Measurements from ENCODE around the gene PDCD1LG2.

DNA sequence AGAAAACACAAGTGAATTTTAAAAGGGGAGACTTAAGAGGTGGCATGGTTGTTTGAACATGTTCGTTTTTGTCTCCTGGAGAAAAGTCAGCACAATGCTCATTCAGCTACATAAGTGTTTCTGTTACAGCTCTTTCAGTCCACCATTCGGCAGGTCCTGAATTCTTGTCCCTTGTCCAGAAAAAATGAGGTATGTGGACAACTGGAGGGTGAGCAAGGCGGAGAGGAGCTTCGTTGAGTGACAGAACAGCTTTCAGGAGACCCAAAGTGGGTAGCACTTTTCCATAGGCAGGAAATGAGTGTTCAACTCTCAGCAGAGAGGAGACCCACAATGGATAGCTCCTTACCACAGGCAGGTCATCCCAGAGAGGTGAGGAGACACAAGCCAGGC is 4.9 kb downstream of the PDCD1LG2 start:
- TF ChIP-seq CTCF (conservative IDR thresholded peaks at IDR 0.05 in 1 of 2, IDR thresholded peaks at IDR 0.05 in 1 of 2; ENCODE audit: extremely low read depth in 1 of 2, insufficient read depth in 1 of 2, low read depth in 1 of 2, low read length in 2 of 2) (no peak), EZH2 (IDR thresholded peaks at IDR 0.05; ENCODE audit: borderline replicate concordance, low read length) (no peak)
